Fibroblast of skin of right quadriceps (primary cell): Measurements from ENCODE around the gene ST8SIA2.
"Not testable (repeated sequence)": the region's sequence is repeated elsewhere in the genome, so short reads cannot be mapped to it uniquely, and the experiment has no call there.

Source experiments
- DNase-seq: peaks from one replicate; pipeline ENCODE4 v3.0.0-alpha.2; 2013

Gene ST8SIA2

GRCh38 chr15:92444631-92445030 lies 51.0 kb downstream of the ST8SIA2 start:
- no peak for DNase-seq

- DNase-seq = no peak
These were observed 54.7 kb downstream of the ST8SIA2 start for GRCh38 chr15:92448370-92448769.

- DNase-seq = peak; percentile 74
These were observed 55.8 kb downstream of the ST8SIA2 start for GRCh38 chr15:92449476-92449875.

- peak; percentile 87 for DNase-seq
These were observed 57.6 kb downstream of the ST8SIA2 start for GRCh38 chr15:92451225-92451825.

GRCh38 chr15:92452143-92452542 lies 58.5 kb downstream of the ST8SIA2 start:
- DNase-seq = no peak

- DNase-seq = no peak
These were observed 59.9 kb downstream of the ST8SIA2 start for GRCh38 chr15:92453607-92454006.

- DNase-seq = no peak
These were observed 60.9 kb downstream of the ST8SIA2 start for GRCh38 chr15:92454555-92455105.

- DNase-seq = no peak
These were observed 61.6 kb downstream of the ST8SIA2 start for GRCh38 chr15:92455271-92455670.

GRCh38 chr15:92457471-92458041 lies 63.9 kb downstream of the ST8SIA2 start:
- DNase-seq = no peak

GRCh38 chr15:92460023-92460422 lies 66.3 kb downstream of the ST8SIA2 start:
- no peak for DNase-seq

- DNase-seq = peak; percentile 45
These were observed 68.9 kb downstream of the ST8SIA2 start for GRCh38 chr15:92462424-92463125.

GRCh38 chr15:92463352-92463751 lies 69.7 kb downstream of the ST8SIA2 start:
- no peak for DNase-seq

GRCh38 chr15:92463826-92464225 lies 70.1 kb downstream of the ST8SIA2 start:
- peak; percentile 17 for DNase-seq

GRCh38 chr15:92466834-92467233 lies 73.2 kb downstream of the ST8SIA2 start:
- DNase-seq = no peak

- no peak for DNase-seq
These were observed 73.6 kb downstream of the ST8SIA2 start for GRCh38 chr15:92467245-92467644.

- DNase-seq = no peak
These were observed 75.3 kb downstream of the ST8SIA2 start for GRCh38 chr15:92468991-92469390.

GRCh38 chr15:92471288-92471687 lies 77.6 kb downstream of the ST8SIA2 start:
- no peak for DNase-seq

GRCh38 chr15:92473756-92474155 lies 80.1 kb downstream of the ST8SIA2 start:
- DNase-seq = no peak

GRCh38 chr15:92479730-92480129 lies 86.0 kb downstream of the ST8SIA2 start:
- not testable (repeated sequence) for DNase-seq

GRCh38 chr15:92480361-92480760 lies 86.7 kb downstream of the ST8SIA2 start:
- no peak for DNase-seq

GRCh38 chr15:92485441-92485840 lies 91.8 kb downstream of the ST8SIA2 start:
- DNase-seq = no peak

GRCh38 chr15:92492551-92493115 lies 99.0 kb downstream of the ST8SIA2 start:
- DNase-seq = peak; percentile 13

- no peak for DNase-seq
These were observed 101.2 kb downstream of the ST8SIA2 start for GRCh38 chr15:92494806-92495336.
